NCI-H446 (cell line): ENCODE data around the gene PVRIG.
"Not testable (repeated sequence)": the region's sequence is repeated elsewhere in the genome, so short reads cannot be mapped to it uniquely, and the experiment has no call there.

Source experiments
- DNase-seq, 2 experiments: peaks; one replicate each; lab custom pipeline; 2025; lab: John Stamatoyannopoulos, UW

The PVRIG gene

GRCh38 chr7:100195222-100195621 lies 24.5 kb upstream of the PVRIG start:
- DNase-seq: no peak

DNA sequence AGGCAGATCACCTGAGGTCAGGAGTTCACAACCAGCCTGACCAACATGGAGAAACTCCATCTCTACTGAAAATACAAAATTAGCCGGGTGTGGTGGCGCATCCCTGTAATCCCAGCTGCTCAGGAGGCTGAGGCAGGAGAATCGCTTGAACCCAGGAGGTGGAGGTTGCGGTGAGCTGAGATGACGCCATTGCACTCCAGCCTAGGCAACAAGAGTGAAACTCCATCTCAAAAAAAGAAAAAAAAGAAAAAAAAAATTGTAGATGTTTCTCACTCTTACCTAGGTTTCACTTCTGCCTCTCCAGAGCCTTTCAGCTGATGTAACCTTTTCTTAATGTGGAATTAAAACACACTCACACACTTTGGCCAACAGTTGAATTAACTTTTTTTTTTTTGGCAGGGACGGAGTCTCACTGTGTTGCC lies 23.8 kb upstream of the PVRIG start:
- DNase-seq: not testable (repeated sequence)

- no peak for DNase-seq
These were observed 21.5 kb upstream of the PVRIG start for GRCh38 chr7:100198266-100198665.

GRCh38 chr7:100200693-100201092 lies 19.1 kb upstream of the PVRIG start:
- no peak for DNase-seq

- DNase-seq: no peak
These were observed 15.3 kb upstream of the PVRIG start for GRCh38 chr7:100204454-100204853.

DNA sequence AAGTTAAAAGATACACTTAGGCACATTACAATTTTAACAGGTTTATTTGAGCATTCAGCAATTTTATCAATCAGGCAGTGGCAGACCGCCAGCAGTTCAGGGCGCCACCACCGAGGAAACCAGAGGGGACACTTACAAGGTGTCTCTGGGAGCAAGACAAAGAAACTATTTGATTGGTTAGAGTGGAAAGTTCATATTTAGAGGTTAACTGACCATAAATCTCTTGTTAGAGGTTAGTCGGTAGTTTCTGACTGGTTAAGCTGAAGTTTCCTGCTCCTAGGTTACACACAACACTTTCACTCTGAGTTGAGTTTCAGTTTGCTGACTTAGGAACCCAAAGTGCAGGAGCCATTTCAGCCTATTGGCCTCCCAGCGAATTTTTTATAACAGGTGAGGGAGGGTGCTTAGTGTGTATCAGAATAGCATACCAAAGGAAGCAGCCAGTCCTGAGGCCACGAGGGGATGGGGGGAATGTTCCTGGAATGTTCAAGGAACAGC lies 10.8 kb upstream of the PVRIG start:
- DNase-seq: no peak

DNA sequence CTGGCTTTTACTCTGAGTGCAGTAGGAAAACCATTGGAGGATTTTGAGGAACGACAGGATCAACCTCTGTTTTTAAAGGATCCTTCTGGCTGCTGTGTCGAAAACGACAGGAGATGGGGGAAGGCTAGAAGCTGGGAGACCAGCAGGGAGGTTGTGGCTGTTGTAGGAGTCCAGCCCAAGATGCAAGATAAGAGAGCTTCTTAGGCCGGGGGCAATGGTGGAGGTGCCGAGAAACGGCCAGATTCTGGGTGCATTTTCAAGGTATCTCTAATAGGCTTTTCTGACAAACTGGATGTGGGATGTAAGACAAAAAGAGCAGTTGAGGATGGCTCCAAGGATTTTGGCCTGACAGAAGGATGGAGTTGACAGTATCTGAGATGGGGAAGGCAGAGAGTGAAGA lies 10.3 kb upstream of the PVRIG start:
- no peak for DNase-seq

- DNase-seq: no peak
These were observed 8.9 kb upstream of the PVRIG start for GRCh38 chr7:100210805-100211204.

- no peak for DNase-seq
These were observed 8.4 kb upstream of the PVRIG start for GRCh38 chr7:100211342-100211780.

GRCh38 chr7:100212631-100213286 lies 7.0 kb upstream of the PVRIG start:
- DNase-seq: no peak

DNA sequence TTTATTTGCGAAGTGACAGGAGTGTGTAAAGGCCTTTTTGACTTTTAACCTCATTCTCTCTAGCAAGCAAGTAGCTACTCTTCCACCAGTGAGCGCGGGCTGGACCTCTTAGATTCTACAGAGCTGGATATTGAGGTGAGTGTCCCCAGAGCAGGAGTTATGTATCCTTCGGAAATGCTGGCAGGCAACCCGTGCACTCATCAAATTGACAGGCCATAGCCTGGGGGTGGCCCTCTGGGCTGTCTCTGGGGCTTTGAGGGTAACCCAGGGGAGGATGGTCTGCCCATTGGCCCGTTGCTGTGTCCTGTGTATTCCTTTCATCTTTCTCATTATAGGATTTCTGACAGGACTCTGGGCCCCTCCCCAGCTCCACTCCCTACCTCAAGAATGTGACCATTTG lies 6.1 kb upstream of the PVRIG start:
- DNase-seq: no peak

DNA sequence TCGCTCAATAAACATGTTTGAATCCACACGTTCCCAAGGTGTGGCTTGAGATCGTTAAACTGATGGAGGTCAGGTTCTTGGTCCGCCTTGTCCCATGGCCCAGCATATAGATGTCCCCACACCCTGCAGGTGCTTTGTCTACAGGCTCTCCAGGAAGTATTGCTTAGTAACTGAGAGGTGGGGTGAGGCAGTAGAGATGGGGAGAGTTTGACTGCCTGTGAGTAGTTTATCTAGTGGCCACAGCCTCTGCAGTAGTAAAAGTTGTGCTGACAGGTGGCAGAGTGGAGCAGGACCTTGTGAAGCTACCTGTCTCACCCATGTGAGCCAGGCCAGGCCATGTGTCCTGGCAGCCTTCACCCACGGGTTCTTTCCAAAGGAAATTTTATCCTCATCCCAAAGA lies 5.4 kb upstream of the PVRIG start:
- DNase-seq: not testable (repeated sequence)

DNA sequence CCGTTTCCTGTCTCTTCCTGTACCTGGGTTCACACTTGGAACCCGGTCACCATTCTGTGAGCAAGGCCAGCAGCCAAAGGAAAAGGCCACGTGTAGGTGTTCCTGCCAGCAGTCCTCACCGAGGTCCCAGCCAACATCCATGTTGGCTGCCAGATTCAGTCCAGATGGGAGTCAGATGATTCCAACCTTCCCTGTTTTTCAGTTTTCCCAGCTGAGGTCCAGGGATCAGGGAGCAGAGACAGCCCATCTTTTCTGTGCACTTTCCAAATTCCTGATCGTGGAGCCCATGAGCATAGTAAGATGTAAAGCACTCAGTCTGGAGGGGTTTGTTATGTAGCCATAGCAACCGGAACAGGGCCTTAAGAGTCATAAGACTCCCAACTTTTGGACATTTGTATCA lies 3.9 kb upstream of the PVRIG start:
- peak; percentile 18 to 53 for DNase-seq

- peak in 1 of 2 experiments; percentile 61 for DNase-seq
These were observed 1.8 kb upstream of the PVRIG start for GRCh38 chr7:100217934-100218333.

- no peak for DNase-seq
These were observed 445 bp upstream of the PVRIG start for GRCh38 chr7:100219271-100219737.

DNA sequence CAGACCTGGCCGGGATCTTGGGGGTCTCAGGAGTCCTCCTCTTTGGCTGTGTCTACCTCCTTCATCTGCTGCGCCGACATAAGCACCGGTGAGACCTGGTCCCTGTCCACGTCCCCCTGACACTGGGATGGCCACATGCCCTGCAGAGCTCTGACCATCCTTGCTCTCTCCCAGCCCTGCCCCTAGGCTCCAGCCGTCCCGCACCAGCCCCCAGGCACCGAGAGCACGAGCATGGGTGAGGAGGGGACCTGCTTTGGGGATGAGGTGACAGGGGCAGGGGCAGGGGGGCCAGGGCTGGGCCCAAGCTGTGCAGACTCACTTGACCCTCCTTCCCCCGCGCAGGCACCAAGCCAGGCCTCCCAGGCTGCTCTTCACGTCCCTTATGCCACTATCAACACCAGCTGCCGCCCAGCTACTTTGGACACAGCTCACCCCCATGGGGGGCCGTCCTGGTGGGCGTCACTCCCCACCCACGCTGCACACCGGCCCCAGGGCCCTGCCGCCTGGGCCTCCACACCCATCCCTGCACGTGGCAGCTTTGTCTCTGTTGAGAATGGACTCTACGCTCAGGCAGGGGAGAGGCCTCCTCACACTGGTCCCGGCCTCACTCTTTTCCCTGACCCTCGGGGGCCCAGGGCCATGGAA lies 959 bp downstream of the PVRIG start:
- no peak for DNase-seq

DNA sequence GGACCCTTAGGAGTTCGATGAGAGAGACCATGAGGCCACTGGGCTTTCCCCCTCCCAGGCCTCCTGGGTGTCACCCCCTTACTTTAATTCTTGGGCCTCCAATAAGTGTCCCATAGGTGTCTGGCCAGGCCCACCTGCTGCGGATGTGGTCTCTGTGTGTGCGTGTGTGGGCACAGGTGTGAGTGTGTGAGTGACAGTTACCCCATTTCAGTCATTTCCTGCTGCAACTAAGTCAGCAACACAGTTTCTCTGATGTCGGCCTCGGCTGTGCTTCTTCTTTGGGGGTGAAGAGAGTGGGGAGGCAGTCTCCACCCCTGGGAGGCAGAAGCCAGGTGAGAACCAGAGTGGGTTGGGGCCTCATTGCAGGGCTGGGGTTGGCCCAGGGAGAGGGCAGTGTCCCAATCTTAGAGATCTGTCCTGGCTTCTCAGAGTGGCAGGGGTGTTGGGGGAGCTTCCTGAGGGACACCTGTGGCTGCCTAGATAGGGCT lies 1.5 kb downstream of the PVRIG start:
- DNase-seq: no peak

- no peak for DNase-seq
These were observed 2.2 kb downstream of the PVRIG start for GRCh38 chr7:100221767-100222444.

DNA sequence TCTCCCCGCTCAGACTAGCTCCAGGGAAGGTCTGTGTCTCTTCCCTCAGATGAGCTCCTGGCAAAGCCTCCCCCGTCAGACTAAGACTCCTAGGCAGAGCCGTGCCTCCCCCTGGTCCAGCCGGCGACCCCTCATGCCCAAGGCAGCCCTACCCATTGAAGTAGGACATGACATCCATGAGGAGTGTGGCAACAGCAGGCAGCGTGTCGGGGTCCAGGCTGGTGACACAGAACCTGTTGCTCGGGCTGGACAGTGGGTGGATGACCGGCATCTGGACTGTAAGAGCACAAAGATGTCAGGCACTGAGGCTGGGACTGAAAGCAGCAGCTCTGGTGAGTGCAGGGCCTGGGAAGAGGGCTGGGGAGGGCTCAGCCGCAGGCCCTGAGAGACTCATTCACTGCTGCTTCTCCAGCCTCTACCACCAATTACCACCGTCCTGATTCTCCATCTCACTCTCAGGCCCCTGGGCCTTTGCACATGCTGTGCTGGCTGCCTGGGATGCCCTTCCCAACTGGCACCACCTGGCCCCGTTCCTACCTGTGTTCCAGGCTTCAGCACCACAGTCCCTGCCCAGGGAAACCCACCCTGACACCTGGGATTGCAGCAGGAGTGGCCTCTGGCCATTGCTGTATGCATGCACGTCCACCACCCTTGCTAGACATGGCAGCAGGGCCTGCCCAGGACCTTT lies 2.8 kb downstream of the PVRIG start:
- DNase-seq: no peak

GRCh38 chr7:100223376-100223927 lies 3.7 kb downstream of the PVRIG start:
- not testable (repeated sequence) for DNase-seq

GRCh38 chr7:100224891-100225290 lies 5.1 kb downstream of the PVRIG start:
- DNase-seq: not testable (repeated sequence)
